ENCODE data around the gene CFAP46.

DNA sequence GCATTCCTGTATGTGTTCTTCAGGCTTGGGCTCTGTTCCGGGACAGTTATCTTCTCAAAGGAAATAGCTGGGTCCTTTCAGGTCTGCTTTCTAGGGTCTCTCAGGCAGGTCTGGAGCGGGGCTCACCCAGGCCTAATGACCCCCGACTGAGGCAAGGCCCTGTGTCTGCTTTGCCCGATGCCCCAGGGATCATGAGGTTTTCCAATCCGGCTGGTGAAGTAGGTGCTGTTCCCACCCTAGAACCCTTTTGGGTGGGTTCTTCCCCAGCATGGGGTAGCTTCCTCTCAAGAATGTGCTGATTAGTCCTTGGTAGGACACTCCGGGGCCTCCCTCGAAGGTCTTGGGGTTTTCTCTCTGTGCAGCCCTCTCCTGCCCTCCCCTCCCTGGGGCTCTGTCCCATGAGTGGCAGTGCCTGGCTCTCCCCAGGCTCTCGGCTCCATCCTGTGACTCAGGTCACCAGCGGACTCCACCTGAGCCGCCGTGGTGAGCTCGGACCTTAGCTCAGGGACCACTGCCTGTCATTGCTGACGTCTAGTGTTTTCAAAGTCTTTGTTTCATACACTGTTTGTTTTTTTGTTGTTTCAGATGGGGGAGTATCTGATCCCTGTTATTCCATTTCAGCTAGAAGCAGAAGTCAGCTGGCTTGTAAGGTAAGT is 85.4 kb downstream of the CFAP46 start:
- no peak for TF ChIP-seq TAF1 (IDR thresholded peaks at IDR 0.05; ENCODE audit: low read depth)
- no peak for TF ChIP-seq RAD21 (conservative IDR thresholded peaks at IDR 0.05)
- TF ChIP-seq, protein P1, sequence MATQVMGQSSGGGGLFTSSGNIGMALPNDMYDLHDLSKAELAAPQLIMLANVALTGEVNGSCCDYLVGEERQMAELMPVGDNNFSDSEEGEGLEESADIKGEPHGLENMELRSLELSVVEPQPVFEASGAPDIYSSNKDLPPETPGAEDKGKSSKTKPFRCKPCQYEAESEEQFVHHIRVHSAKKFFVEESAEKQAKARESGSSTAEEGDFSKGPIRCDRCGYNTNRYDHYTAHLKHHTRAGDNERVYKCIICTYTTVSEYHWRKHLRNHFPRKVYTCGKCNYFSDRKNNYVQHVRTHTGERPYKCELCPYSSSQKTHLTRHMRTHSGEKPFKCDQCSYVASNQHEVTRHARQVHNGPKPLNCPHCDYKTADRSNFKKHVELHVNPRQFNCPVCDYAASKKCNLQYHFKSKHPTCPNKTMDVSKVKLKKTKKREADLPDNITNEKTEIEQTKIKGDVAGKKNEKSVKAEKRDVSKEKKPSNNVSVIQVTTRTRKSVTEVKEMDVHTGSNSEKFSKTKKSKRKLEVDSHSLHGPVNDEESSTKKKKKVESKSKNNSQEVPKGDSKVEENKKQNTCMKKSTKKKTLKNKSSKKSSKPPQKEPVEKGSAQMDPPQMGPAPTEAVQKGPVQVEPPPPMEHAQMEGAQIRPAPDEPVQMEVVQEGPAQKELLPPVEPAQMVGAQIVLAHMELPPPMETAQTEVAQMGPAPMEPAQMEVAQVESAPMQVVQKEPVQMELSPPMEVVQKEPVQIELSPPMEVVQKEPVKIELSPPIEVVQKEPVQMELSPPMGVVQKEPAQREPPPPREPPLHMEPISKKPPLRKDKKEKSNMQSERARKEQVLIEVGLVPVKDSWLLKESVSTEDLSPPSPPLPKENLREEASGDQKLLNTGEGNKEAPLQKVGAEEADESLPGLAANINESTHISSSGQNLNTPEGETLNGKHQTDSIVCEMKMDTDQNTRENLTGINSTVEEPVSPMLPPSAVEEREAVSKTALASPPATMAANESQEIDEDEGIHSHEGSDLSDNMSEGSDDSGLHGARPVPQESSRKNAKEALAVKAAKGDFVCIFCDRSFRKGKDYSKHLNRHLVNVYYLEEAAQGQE (IDR thresholded peaks at IDR 0.05; ENCODE audit: borderline replicate concordance): no peak
- TF ChIP-seq SMC3 (conservative IDR thresholded peaks at IDR 0.05; ENCODE audit: poor library complexity): no peak
- TF ChIP-seq, protein P2, sequence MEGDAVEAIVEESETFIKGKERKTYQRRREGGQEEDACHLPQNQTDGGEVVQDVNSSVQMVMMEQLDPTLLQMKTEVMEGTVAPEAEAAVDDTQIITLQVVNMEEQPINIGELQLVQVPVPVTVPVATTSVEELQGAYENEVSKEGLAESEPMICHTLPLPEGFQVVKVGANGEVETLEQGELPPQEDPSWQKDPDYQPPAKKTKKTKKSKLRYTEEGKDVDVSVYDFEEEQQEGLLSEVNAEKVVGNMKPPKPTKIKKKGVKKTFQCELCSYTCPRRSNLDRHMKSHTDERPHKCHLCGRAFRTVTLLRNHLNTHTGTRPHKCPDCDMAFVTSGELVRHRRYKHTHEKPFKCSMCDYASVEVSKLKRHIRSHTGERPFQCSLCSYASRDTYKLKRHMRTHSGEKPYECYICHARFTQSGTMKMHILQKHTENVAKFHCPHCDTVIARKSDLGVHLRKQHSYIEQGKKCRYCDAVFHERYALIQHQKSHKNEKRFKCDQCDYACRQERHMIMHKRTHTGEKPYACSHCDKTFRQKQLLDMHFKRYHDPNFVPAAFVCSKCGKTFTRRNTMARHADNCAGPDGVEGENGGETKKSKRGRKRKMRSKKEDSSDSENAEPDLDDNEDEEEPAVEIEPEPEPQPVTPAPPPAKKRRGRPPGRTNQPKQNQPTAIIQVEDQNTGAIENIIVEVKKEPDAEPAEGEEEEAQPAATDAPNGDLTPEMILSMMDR (IDR thresholded peaks at IDR 0.05; ENCODE audit: poor library complexity, severe bottlenecking): no peak
- no peak for TF ChIP-seq POLR2AphosphoS5 (IDR thresholded peaks at IDR 0.05)
- TF ChIP-seq EP300 (conservative IDR thresholded peaks at IDR 0.05; ENCODE audit: poor library complexity, severe bottlenecking): no peak

All from neural cell (in vitro differentiated cells).